KMS-11 (cell line): Measurements from ENCODE around the gene ZBED1.

Source experiments
- H2AFZ ChIP-seq: fragments of 200-600 bp; sonication (generic); 2 replicates; pipeline ENCODE4 v1.6.1; 2016; ENCODE audit warnings: antibody characterized with exemption, mixed run types, low read depth
- H3K27ac ChIP-seq: fragments of 200-600 bp; sonication (generic); 2 replicates; pipeline ENCODE4 v1.6.1; 2016; ENCODE audit warnings: mild to moderate bottlenecking, mixed run types
- H3K27me3 ChIP-seq: fragments of 200-600 bp; sonication (generic); 2 replicates; pipeline ENCODE4 v1.6.1; 2017; ENCODE audit warnings: mild to moderate bottlenecking, low read depth, mixed run types, moderate library complexity; ENCODE audit not compliant: insufficient read depth
- H3K36me3 ChIP-seq: fragments of 200-600 bp; sonication (generic); 2 replicates; pipeline ENCODE4 v1.6.1; 2017; ENCODE audit warnings: mild to moderate bottlenecking, mixed run types; ENCODE audit not compliant: insufficient read depth
- H3K4me1 ChIP-seq: fragments of 200-600 bp; sonication (generic); 2 replicates; pipeline ENCODE4 v1.6.1; 2016; ENCODE audit warnings: mild to moderate bottlenecking, low read depth, mixed run types; ENCODE audit not compliant: poor library complexity, severe bottlenecking
- H3K4me2 ChIP-seq: fragments of 200-600 bp; sonication (generic); 2 replicates; pipeline ENCODE4 v1.7.0; 2016; ENCODE audit warnings: mild to moderate bottlenecking, mixed run types
- H3K4me3 ChIP-seq: fragments of 200-600 bp; sonication (generic); IDR thresholded peaks from 2 replicates; pipeline ENCODE4 v1.6.1; 2017; ENCODE audit warnings: low read depth, low read length, mixed read lengths; ENCODE audit not compliant: insufficient read depth
- H3K79me2 ChIP-seq: fragments of 200-600 bp; sonication (generic); 2 replicates; pipeline ENCODE4 v1.6.1; 2016; ENCODE audit warnings: low read depth, mixed run types; ENCODE audit not compliant: insufficient read depth
- H3K9ac ChIP-seq: fragments of 200-600 bp; sonication (generic); 2 replicates; pipeline ENCODE4 v1.6.1; 2016; ENCODE audit warnings: mild to moderate bottlenecking, mixed run types
- H4K20me1 ChIP-seq: fragments of 200-600 bp; sonication (generic); 2 replicates; pipeline ENCODE4 v1.6.1; 2016; ENCODE audit warnings: mild to moderate bottlenecking, mixed run types; ENCODE audit not compliant: insufficient read depth
- TF ChIP-seq, protein P1 (sequence below): fragments of 200-600 bp; sonication (generic); conservative IDR thresholded peaks from 2 replicates; pipeline ENCODE4 v1.6.1; 2017; ENCODE audit warnings: low read depth, mild to moderate bottlenecking, antibody characterized with exemption, low read length, moderate library complexity, mixed read lengths

ZBED1 gene

DNA sequence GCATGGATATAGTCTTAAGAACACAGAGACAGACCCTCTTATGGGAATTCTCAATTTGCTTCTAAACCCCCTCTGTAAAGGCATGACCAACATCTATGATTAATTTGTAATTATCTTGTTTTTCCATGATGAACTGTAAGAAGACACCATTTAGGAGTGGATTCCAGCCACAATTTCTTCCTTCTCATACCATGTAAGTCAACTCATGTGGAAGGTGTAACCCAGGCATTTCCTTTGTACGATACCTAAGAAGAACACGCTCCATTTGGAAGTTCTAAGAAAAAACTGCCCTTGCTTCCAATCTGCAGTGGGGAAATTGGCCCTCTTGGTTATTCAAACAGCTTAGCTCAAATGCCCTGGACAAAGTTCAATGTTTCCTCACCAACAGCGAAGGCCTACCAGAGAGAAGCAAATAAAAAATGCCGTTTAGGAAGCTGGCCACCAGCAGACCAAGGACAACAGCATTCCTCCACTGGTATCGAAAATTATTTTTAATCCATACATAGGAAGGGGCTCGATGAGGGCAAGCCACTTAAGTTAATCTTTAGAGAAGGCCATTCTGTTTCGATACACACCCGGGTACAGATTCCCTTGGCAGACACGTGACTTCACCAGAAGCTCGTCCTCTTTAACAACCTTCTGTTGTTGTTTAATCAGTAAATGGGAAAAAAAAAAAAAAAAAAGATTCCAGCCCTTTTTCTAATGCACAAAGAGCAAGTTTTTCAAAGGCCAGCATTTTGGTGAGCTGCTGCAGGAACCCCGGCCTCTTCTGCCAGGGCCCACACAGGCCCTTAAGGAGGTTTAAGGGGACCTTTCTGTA lies 2.6 kb downstream of the ZBED1 start:
- H3K79me2 ChIP-seq = peaks cover 41% of the 10 kb centered on the region
- no peak overlapping the region for H3K9ac ChIP-seq
- no peak overlapping the region for H2AFZ ChIP-seq
- no peak overlapping the region for H3K27ac ChIP-seq
- no peak overlapping the region for H3K4me2 ChIP-seq
- no peaks in the 10 kb centered on the region for H3K36me3 ChIP-seq
- no peak overlapping the region for H3K4me3 ChIP-seq
- H3K27me3 ChIP-seq = no peaks in the 10 kb centered on the region
- H3K4me1 ChIP-seq = peaks cover 6% of the 10 kb centered on the region
- no peaks in the 10 kb centered on the region for H4K20me1 ChIP-seq
- TF ChIP-seq, protein P1, sequence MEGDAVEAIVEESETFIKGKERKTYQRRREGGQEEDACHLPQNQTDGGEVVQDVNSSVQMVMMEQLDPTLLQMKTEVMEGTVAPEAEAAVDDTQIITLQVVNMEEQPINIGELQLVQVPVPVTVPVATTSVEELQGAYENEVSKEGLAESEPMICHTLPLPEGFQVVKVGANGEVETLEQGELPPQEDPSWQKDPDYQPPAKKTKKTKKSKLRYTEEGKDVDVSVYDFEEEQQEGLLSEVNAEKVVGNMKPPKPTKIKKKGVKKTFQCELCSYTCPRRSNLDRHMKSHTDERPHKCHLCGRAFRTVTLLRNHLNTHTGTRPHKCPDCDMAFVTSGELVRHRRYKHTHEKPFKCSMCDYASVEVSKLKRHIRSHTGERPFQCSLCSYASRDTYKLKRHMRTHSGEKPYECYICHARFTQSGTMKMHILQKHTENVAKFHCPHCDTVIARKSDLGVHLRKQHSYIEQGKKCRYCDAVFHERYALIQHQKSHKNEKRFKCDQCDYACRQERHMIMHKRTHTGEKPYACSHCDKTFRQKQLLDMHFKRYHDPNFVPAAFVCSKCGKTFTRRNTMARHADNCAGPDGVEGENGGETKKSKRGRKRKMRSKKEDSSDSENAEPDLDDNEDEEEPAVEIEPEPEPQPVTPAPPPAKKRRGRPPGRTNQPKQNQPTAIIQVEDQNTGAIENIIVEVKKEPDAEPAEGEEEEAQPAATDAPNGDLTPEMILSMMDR = no peak

DNA sequence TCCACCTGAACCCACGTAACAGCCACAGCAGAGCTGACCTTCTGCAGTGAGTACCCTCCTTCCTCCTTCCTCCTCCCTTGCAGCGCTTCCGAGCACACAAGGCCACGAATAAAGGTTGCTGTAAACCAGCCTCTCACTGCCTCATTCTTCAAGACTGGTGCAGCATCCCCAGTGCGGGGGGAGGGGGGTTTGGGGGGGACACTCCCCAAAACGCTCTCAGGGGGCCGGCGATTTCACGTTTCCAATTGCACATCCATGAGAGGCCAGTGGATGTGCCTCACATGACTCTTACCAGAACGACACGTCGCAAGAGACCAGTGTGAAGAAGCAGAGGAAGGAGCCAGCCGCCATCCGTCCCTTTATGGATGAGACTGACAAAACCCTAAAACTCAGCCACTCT lies 5.2 kb downstream of the ZBED1 start:
- H4K20me1 ChIP-seq = no peaks in the 10 kb centered on the region
- no peaks in the 10 kb centered on the region for H3K27me3 ChIP-seq
- TF ChIP-seq, protein P1 = no peak
- H2AFZ ChIP-seq = no peak overlapping the region
- H3K36me3 ChIP-seq = no peaks in the 10 kb centered on the region
- H3K79me2 ChIP-seq = peaks cover 41% of the 10 kb centered on the region
- peaks cover 6% of the 10 kb centered on the region for H3K4me1 ChIP-seq
- no peak overlapping the region for H3K27ac ChIP-seq
- no peak overlapping the region for H3K4me2 ChIP-seq
- H3K9ac ChIP-seq = no peak overlapping the region
- H3K4me3 ChIP-seq = no peak overlapping the region

DNA sequence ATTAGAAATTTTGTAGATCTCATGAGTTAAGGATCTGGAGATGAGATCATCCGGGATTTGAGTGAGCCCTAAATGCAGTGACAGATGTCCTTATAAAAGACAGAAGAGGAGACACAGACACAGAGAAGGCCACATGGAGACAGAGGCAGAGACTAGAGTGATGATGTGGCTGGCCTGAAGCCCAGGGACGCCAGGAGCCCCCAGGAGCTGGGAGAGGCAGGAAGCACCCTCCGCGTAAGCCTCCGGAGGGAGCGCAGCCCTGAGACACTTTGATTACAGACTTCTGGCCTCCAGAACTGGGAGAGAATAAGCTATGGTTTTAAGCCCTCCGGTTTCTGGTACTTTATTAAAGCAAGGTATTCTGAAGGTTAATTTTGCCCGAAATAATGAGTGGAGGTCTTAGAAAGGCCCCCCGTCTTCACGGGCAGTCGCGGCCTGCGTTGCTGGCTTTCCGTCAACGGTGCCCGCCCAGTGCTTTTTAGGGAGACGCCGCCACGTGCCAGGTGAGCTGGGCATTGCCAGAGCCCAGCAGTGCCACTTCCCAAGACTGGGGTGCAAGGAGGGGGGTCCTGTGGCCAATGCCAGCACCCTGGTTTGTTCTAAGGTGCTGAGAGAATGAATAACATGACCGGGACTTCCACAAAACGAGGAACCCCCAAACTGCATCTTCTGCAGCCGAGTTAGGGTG lies 8.1 kb downstream of the ZBED1 start:
- Histone ChIP-seq H3K4me2 (no peak overlapping the region), H4K20me1 (no peaks in the 10 kb centered on the region), H3K79me2 (peaks cover 18% of the 10 kb centered on the region; the same call in 1 of the 2 replicates), H3K36me3 (no peaks in the 10 kb centered on the region), H3K4me1 (peaks cover under 1% of the 10 kb centered on the region), H3K27me3 (no peaks in the 10 kb centered on the region), H3K4me3 (no peak overlapping the region), H2AFZ (no peak overlapping the region), H3K27ac (no peak overlapping the region), H3K9ac (no peak overlapping the region)
- TF ChIP-seq, protein P1 = no peak

DNA sequence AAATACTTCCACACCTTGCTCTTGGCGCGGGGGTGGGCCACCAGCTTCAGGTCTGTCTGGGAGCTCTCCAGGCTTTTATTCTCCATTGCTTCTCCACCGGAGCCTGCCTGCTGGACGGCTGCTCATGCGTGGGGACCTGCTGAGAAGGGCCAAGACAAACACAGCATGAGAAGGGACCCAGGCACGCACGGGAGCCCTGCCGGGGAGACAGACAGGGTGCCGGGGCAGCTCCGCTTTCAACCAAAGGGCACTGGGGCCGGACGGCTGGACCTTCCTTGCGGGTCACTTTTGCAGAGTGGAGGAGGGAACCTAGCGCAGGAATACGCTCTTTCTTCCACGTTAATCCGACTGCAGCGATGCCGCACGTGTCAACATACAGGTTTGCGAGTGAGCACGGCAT lies 10.1 kb downstream of the ZBED1 start:
- H3K4me2 ChIP-seq = no peak overlapping the region
- no peak overlapping the region for H2AFZ ChIP-seq
- H3K4me1 ChIP-seq = no peaks in the 10 kb centered on the region
- no peaks in the 10 kb centered on the region for H4K20me1 ChIP-seq
- H3K4me3 ChIP-seq = no peak overlapping the region
- TF ChIP-seq, protein P1 = no peak
- no peaks in the 10 kb centered on the region for H3K36me3 ChIP-seq
- no peaks in the 10 kb centered on the region for H3K27me3 ChIP-seq
- no peak overlapping the region for H3K9ac ChIP-seq
- no peak overlapping the region for H3K27ac ChIP-seq
- H3K79me2 ChIP-seq = peaks cover 3% of the 10 kb centered on the region; the same call in 1 of the 2 replicates
